Erythroblast (primary cell): ENCODE data around the gene PGM3.

Experiments used
- GATA1 ChIP-seq: IDR thresholded peaks from 2 replicates; pipeline ENCODE4 v1.6.1; 2011; ENCODE audit warnings: low read depth, mild to moderate bottlenecking, control low read depth, low read length, moderate library complexity
- POLR2A ChIP-seq: IDR thresholded peaks from 2 replicates; pipeline ENCODE4 v1.6.1; 2011; ENCODE audit warnings: mild to moderate bottlenecking, low read length

DNA sequence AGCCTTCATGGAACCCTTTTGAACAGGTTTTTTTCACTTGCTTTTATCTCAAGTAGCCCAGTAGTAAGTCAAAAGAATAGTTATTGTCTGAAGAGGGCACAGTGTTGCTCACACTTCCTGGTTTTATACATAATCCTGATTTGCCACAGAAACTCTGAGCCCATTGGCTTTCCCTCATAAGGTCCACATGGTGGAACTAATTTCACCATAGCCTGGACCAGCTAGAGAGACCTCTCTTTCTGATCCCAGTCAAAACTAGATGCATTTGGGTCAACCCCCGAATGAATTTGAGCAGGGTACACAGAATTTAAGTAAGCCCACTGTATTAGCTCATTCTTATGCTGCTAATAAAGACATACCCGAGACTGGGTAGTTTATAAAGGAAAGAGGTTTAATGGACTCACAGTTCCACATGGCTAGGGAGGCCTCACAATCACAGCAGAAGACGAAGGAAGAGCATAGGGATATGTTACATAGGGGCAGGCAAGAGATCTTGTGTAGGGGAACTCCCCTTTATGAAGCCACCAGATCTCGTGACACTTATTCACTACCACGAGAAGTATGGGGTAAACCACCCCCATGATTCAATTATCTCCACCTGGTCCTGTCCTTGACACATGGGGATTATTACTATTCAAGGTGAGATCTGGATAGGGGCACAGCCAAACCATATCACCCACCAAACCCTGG lies 6.3 kb upstream of the PGM3 start:
- TF ChIP-seq POLR2A (no peak), GATA1 (no peak)
